SK-N-MC (cell line): ENCODE data around the gene TMEM243.

ENCODE experiments used
- DNase-seq: peaks from one replicate; pipeline ENCODE4 v3.0.0-alpha.2; 2011; ENCODE audit warnings: low read depth, low spot score
- H3K27ac ChIP-seq: fragments of 200-600 bp; sonication (generic); 2 replicates; pipeline ENCODE4 v1.5.1; 2016; ENCODE audit warnings: mixed run types
- H3K36me3 ChIP-seq: fragments of 200-600 bp; sonication (generic); 2 replicates; pipeline ENCODE4 v1.6.1; 2017; ENCODE audit warnings: antibody characterized with exemption, low read length, mixed read lengths; ENCODE audit not compliant: insufficient read depth
- H3K4me3 ChIP-seq: fragments of 200-600 bp; sonication (generic); 2 replicates; pipeline ENCODE4 v1.5.1; 2016
- H3K9ac ChIP-seq: fragments of 200-600 bp; sonication (generic); 2 replicates; pipeline ENCODE4 v1.8.0; 2017; ENCODE audit warnings: mixed run types, mixed read lengths; ENCODE audit not compliant: insufficient read length
- H3K9me3 ChIP-seq: fragments of 200-600 bp; sonication (generic); 2 replicates; pipeline ENCODE4 v1.6.1; 2017; ENCODE audit warnings: low read depth, mild to moderate bottlenecking, antibody characterized with exemption, low read length, moderate library complexity, mixed read lengths
- EZH2 ChIP-seq: fragments of 200-600 bp; sonication (generic); IDR thresholded peaks from one replicate; pipeline ENCODE4 v1.6.1; 2017; ENCODE audit warnings: antibody characterized with exemption
- FOXP2 ChIP-seq: optimal IDR thresholded peaks from 2 replicates; pipeline ENCODE3; 2011; ENCODE audit warnings: mild to moderate bottlenecking, moderate library complexity; ENCODE audit not compliant: insufficient read depth; ENCODE audit errors: extremely low read length, control extremely low read depth
- POLR2AphosphoS5 ChIP-seq: IDR thresholded peaks from 2 replicates; pipeline ENCODE4 v1.6.1; 2012; ENCODE audit warnings: mild to moderate bottlenecking, low read depth, low read length, borderline replicate concordance

The TMEM243 gene

GRCh38 chr7:87190783-87191182 is 28.7 kb downstream of the TMEM243 start:
- Histone ChIP-seq H3K9me3 (no peaks in the 10 kb centered on the region), H3K27ac (no peak overlapping the region), H3K9ac (no peak overlapping the region), H3K36me3 (peaks cover 92% of the 10 kb centered on the region), H3K4me3 (no peak overlapping the region)
- DNase-seq = no peak
- TF ChIP-seq POLR2AphosphoS5 (no peak), FOXP2 (no peak), EZH2 (no peak)

GRCh38 chr7:87188930-87189329 is 30.6 kb downstream of the TMEM243 start:
- no peak overlapping the region for H3K4me3 ChIP-seq
- no peak for TF ChIP-seq FOXP2
- TF ChIP-seq EZH2 = no peak
- no peak for TF ChIP-seq POLR2AphosphoS5
- no peak for DNase-seq
- H3K27ac ChIP-seq = 0 out of 2 replicates have a peak overlapping the region, but pooled peaks have one; percentile 20
- no peak overlapping the region for H3K9ac ChIP-seq
- peaks cover 92% of the 10 kb centered on the region for H3K36me3 ChIP-seq
- H3K9me3 ChIP-seq = no peaks in the 10 kb centered on the region

GRCh38 chr7:87187120-87187519 is 32.4 kb downstream of the TMEM243 start:
- H3K9ac ChIP-seq = no peak overlapping the region
- TF ChIP-seq EZH2 (no peak), POLR2AphosphoS5 (no peak), FOXP2 (no peak)

GRCh38 chr7:87179180-87179579 is 40.4 kb downstream of the TMEM243 start:
- Histone ChIP-seq H3K9ac (no peak overlapping the region), H3K9me3 (no peaks in the 10 kb centered on the region), H3K4me3 (no peak overlapping the region), H3K27ac (no peak overlapping the region), H3K36me3 (peaks cover 96% of the 10 kb centered on the region)
- no peak for DNase-seq
- TF ChIP-seq POLR2AphosphoS5 = no peak
- no peak for TF ChIP-seq EZH2
- TF ChIP-seq FOXP2 = no peak

More at GRCh38 chr7:87187120-87187519, 32.4 kb downstream of the TMEM243 start:
- H3K4me3 ChIP-seq = no peak overlapping the region
- no peaks in the 10 kb centered on the region for H3K9me3 ChIP-seq
- DNase-seq = no peak
- H3K36me3 ChIP-seq = peaks cover 92% of the 10 kb centered on the region
- no peak overlapping the region for H3K27ac ChIP-seq

- Histone ChIP-seq H3K9me3 (no peaks in the 10 kb centered on the region), H3K4me3 (no peak overlapping the region), H3K36me3 (peaks cover 96% of the 10 kb centered on the region), H3K27ac (no peak overlapping the region), H3K9ac (no peak overlapping the region)
- no peak for TF ChIP-seq FOXP2
- TF ChIP-seq POLR2AphosphoS5 = no peak
- no peak for TF ChIP-seq EZH2
- no peak for DNase-seq
Observed at GRCh38 chr7:87178320-87178719, 41.2 kb downstream of the TMEM243 start.

- Histone ChIP-seq H3K4me3 (no peak overlapping the region), H3K9ac (no peak overlapping the region), H3K27ac (no peak overlapping the region), H3K9me3 (no peaks in the 10 kb centered on the region), H3K36me3 (peaks cover 100% of the 10 kb centered on the region)
- no peak for DNase-seq
- no peak for TF ChIP-seq POLR2AphosphoS5
- TF ChIP-seq FOXP2 = no peak
Observed at GRCh38 chr7:87173471-87173870, 46.1 kb downstream of the TMEM243 start.

- Histone ChIP-seq H3K27ac (no peak overlapping the region), H3K9ac (no peak overlapping the region), H3K9me3 (no peaks in the 10 kb centered on the region), H3K4me3 (no peak overlapping the region), H3K36me3 (peaks cover 100% of the 10 kb centered on the region)
- DNase-seq = no peak
- TF ChIP-seq FOXP2 = no peak
- no peak for TF ChIP-seq POLR2AphosphoS5
- no peak for TF ChIP-seq EZH2
Observed at GRCh38 chr7:87171282-87171934, 48.1 kb downstream of the TMEM243 start.

GRCh38 chr7:87170828-87171227 is 48.7 kb downstream of the TMEM243 start:
- peaks cover 100% of the 10 kb centered on the region for H3K36me3 ChIP-seq

More at GRCh38 chr7:87170828-87171227, 48.7 kb downstream of the TMEM243 start:
- DNase-seq = no peak
- H3K9ac ChIP-seq = no peak overlapping the region
- H3K9me3 ChIP-seq = no peaks in the 10 kb centered on the region
- no peak for TF ChIP-seq POLR2AphosphoS5
- no peak for TF ChIP-seq FOXP2
- TF ChIP-seq EZH2 = no peak
- 0 out of 2 replicates have a peak overlapping the region, but pooled peaks have one; percentile 10 for H3K27ac ChIP-seq
- H3K4me3 ChIP-seq = no peak overlapping the region
